ENCODE data around the gene MARCHF3.
"Not testable (repeated sequence)": the region's sequence is repeated elsewhere in the genome, so short reads cannot be mapped to it uniquely, and the experiment has no call there.

Gene MARCHF3

DNA sequence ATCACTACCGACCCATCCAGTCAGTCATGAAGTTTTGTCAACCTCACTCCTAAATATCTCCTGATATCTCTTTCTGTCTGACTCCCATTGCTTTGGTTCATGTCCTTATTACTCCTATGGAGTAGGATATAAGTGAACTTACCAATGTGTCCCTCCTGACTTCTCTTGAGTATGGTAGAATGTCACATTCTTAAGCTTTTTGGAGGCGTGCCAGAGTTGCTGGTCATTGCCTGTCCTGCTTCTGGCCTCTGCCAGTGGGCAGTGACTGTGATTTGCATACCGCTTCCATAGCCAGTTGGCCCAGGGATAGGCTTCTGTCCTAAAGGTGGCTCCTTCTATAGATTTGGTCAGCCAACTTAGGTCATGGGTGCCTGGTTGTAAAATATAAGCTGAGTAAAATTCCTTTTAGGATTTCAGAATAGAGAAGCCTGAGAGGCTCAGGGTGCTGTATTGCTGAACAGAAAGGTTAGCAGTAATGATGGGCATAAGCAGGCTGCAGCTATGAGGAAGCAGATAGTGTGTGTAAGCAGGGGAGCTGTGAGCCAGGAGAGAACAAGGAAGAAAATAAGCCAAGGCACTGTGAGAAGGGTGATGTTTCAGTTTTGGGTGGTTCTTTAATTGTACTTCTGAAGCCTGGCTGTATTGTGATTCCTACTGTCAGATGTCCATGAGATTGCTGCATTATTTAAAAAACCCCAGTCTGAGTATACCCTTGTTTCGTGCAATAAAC, 16.1 kb upstream of the MARCHF3 start:
- no peak for DNase-seq

- peak; percentile 26 for DNase-seq
These were observed 12.2 kb upstream of the MARCHF3 start for GRCh38 chr5:127042593-127042992.

DNA sequence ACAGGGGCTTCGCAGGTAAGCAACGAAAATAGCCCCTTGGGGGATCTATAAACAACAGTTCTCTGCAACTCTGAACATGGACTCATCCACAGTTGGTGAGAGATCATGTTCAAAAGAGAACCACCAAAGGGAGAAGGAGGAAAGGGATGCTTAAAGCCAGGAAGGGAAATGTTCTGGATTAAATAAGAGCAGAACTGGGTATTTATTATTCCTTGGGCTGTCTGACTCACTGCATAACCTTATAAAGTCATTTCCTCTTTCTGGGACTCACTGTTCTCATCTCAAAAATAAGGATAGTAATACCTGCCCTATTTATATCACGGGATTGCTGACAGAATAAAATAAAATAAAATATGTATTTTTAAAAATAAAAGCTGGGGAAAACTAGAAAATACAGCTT, 11.2 kb upstream of the MARCHF3 start:
- DNase-seq, result no peak

DNA sequence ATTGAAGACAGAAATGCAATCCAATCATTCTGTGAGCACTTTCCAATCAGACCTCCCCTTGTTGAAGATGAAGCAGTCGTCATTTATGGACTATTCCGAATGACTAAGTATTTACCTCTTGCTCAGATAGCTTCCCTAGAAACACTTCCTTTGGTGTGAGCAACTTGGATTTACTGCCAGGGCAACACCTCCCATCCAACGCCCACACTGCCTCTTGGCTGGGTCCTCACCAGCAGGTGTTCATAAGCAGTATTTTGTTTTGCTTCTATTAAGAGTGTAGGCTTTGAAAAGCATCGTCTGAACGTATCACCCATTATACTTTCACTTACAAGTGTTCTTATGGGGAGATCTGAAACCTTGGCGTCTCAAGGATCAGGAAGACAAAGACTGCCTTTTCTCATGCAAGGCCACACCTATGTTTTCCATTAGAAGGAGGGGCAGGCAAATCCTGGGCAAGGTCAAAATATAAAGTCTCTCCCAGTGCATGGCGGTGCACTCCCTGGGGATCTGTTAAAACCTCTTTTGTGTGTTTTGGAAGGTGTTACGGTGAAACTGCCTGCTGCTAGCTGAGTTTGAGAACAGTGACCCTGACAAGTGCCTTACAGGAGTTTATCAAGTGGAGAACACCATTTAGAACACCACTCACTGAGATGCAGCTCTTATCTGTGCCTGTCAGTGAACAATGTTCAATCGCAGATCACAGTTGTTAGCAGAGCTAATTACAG, 10.6 kb upstream of the MARCHF3 start:
- no peak for DNase-seq

GRCh38 chr5:127038550-127038949, 8.2 kb upstream of the MARCHF3 start:
- DNase-seq, result no peak

DNA sequence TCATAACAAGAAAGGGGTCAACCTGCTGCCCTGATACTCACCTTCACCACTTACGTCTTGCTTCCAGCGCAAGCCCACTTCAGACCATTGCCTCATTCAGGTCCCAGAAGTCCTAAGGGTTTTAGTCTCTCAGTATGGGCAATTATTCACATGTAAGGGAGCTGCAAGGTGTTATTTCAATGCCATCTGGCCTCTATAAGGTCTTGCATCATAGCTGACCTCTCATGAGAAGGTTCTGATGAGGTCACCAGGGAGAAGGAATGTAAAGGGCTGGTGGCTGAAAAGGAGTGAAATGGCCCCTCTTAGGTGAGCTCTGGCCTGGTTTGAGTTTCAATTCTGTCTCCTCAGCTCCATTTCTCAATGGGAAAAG, 1.5 kb upstream of the MARCHF3 start:
- no peak for DNase-seq

DNA sequence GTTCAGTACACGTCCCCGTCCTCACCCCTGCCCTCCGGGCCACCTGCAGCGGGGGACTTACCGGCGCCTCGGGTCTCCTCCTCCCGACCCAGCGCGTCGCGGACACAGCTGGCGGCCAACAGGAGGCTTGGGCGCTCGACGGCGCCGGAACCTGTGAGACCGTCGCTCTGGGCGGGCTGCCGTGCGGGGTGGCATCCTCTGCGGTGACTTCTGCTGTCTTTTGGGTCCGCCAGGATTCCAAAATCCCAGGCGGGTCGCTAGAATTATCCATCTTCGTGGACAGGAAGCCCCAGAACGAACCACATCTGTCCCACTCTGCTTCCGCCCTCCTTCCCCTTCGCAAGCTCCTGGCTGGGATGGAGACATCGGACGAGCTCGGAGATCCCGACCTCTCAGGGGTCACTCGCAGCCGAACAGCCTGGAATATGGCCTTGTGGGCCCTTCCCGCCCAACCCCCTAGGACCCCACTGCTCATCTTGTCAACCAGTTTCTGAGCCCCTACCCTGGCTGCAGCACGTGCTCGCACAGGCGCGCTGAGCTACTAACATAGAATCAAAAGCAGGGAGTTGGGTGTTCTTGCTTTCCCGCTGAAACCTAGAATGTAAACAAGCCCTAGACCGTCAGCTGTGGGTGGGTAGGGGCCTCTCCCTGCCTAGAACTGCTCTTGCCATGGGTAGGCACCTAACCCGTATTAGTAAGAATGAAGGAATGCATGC, 947 bp upstream of the MARCHF3 start:
- DNase-seq, result no peak

DNA sequence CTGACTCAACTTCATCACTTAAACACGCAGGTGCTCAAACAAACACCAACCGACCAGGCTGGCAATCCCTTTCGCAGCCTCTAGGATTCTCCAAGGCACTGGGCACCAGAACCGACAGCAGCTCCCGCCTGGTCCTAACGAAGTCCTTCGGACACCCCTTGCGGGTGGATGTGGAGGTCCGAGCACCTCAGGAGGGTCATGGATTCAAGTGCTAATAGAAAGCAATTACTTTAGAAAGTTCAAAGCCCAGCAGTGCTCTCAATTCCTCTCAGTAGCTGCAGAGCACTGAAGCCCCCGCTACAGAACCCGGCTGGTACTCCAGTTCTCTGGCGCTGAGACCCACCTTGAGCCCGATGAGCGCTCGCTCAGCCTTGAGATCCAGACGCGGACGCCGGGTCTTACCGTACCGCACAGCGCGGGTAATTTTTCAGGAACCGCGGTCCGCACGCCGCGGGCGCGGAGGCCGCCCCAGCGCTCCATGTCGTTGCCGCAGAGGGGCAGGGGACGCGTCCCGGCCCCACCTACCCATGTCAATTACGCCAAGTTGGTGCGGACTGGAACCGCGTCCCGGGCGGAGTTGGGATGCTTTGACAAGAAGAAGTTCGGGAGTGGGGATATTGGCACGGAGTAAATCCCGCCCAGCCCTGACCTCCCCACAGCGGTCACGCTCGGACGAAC, 638 bp downstream of the MARCHF3 start:
- DNase-seq, result peak; percentile 24

- DNase-seq, result no peak
These were observed 1.4 kb downstream of the MARCHF3 start for GRCh38 chr5:127028822-127029457.

DNA sequence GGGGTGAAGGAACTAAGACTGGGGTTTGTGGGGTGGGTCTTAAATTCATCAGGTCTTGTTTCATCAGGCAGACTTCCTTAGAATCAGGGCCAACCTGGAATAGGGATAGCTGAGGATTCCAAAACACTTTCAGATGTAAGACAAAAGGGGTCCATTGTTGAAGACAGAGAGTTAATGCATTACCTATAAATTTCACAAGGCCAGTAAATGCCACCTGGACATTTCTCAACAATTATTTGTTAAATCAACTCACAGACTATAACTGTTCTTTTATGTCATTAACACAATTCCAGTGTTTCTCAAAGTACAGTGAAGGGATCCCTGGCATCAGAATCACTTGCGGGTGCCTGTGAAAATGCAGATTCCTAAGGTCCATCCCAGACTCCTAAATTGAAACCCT, 2.8 kb downstream of the MARCHF3 start:
- DNase-seq, result no peak

GRCh38 chr5:127026166-127026565, 4.2 kb downstream of the MARCHF3 start:
- no peak for DNase-seq

DNA sequence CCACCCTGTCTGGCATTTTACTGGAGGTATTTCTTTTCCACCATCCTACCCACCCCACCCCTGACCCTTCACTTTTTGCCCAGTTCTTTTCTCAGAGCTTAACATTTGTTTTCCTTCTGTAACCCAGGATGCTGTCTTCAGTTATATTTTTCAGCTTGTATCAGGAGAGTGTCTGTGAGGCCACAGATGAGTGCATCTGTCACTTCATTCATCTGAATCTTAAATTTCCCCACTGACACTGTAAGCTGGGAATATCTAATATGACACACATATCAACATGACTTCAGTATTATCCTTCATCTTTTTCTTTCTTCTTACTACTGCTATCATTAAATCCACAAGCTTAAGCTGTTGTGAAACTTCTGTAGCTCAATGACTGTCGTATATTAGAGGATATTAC, 4.9 kb downstream of the MARCHF3 start:
- DNase-seq, result no peak

DNA sequence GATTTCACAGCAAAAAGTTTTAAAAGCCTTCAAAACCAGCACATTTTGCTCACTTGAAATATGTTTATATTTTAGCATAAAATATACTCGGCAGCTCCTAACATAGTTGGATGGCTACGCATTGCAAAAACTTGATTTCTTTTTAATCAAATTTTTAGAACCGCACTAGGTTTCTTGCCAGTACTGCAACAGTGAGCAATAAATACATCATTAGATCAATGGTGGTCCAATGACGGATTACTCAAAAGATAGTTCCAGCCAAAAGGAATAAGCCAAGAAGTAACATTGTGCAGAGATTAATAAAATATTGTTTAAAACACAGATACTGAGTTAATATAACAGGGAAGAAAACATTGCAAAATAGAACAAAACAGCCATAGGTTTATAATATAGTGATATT, 5.5 kb downstream of the MARCHF3 start:
- no peak for DNase-seq

- DNase-seq, result not testable (repeated sequence)
These were observed 6.7 kb downstream of the MARCHF3 start for GRCh38 chr5:127023552-127024191.

- DNase-seq, result no peak
These were observed 7.5 kb downstream of the MARCHF3 start for GRCh38 chr5:127022846-127023245.

GRCh38 chr5:127019928-127020327, 10.4 kb downstream of the MARCHF3 start:
- DNase-seq, result no peak

- not testable (repeated sequence) for DNase-seq
These were observed 13.6 kb downstream of the MARCHF3 start for GRCh38 chr5:127016722-127017121.

- no peak for DNase-seq
These were observed 14.6 kb downstream of the MARCHF3 start for GRCh38 chr5:127015716-127016115.

GRCh38 chr5:127014573-127014972, 15.8 kb downstream of the MARCHF3 start:
- no peak for DNase-seq

- DNase-seq, result no peak
These were observed 17.0 kb downstream of the MARCHF3 start for GRCh38 chr5:127013407-127013806.

DNA sequence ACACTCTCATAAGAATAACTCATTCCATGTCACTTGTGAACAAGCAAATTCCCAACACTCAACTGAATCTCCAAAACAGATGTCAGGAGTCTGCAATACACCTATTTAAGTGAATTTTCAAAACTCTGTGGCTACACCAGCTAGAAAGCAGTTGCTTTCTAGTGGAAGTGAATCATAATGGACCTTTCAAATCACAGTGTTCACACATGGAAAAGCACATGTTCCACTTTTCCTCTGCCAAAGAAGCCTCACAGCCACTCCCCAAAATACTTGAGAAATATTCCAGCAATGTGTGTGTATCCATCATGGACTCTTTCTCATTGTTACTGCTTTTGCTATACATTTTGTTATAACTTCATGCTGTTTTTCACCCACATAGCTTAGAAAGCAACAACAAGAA, 17.4 kb downstream of the MARCHF3 start:
- DNase-seq, result peak; percentile 79

GRCh38 chr5:127011961-127012644, 18.3 kb downstream of the MARCHF3 start:
- DNase-seq, result no peak

All from fibroblast of upper back skin (primary cell).